Left ventricle myocardium inferior (tissue), 1 donor: Measurements from ENCODE around the gene SYTL1. TPM values are rescaled to one million over a fixed set of nuclear protein-coding genes. Genes with fewer than 3 reads are reported as not detected.

ENCODE experiments used
- DNase-seq: peaks from one replicate; pipeline ENCODE4 v3.0.0-alpha.2; 2020
- H3K27ac ChIP-seq: fragments of 200-600 bp; replicated peaks from 2 replicates; pipeline ENCODE4 v1.8.0; 2021
- H3K27me3 ChIP-seq: fragments of 200-600 bp; 2 replicates; pipeline ENCODE4 v1.8.0; 2021; ENCODE audit warnings: low read depth
- H3K36me3 ChIP-seq: fragments of 200-600 bp; 2 replicates; pipeline ENCODE4 v1.8.0; 2021
- H3K4me1 ChIP-seq: fragments of 200-600 bp; 2 replicates; pipeline ENCODE4 v1.8.0; 2021
- H3K4me3 ChIP-seq: fragments of 200-600 bp; 2 replicates; pipeline ENCODE4 v1.8.0; 2021; ENCODE audit warnings: mild to moderate bottlenecking, moderate library complexity
- H3K9me3 ChIP-seq: fragments of 200-600 bp; replicated peaks from 2 replicates; pipeline ENCODE4 v1.8.0; 2021
- intact Hi-C: fragments of 100-400 bp; cut with micrococcal nuclease; formaldehyde crosslinking; loops from one replicate; pipeline ENCODE4 v1.11.0; 2022
- total RNA-seq: library from RNA; stranded (reverse); fragmentation: NEBNext Ultra II Directional; extraction: Animal tissue kit (Norgen Biotek cat#: 25700); gene quantifications from one replicate; pipeline ENCODE4 v1.2.1, GENCODE V29; 2021
- TF ChIP-seq, protein P1 (sequence below): fragments of 200-600 bp; IDR thresholded peaks from 2 replicates; pipeline ENCODE4 v1.8.0; 2021; ENCODE audit warnings: antibody characterized with exemption, mild to moderate bottlenecking, borderline replicate concordance
- donor health status: DM: no; HTN: yes; CAD: no; lungs with severe emphysema.

Gene SYTL1
- total RNA-seq, 1 donor from 2014 or later = 1.1 TPM

DNA sequence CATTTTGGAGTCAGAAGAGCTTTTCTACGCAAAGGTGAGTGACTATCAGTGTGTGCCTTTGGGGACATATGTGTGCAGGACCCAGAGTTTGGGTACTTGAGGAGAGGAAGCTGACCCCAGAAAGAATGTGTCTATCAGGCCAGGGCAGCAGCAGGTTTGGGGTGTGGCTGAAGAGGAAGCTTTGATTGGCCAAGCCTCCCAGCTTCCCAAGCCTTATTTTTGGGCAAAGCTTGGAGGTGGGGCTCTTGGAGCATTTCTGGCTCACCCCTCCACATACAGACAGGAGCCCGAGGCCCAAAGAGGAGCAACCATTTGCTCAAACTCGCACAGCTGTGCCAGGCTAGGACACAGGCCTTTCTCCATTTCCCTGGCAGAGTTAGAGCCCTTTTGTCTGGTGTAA, 55.3 kb downstream of the SYTL1 start:
- H3K36me3 ChIP-seq = no peaks in the 10 kb centered on the region
- intact Hi-C loops = no loop called here
- H3K9me3 ChIP-seq = no peaks in the 10 kb centered on the region
- no peak overlapping the region for H3K4me3 ChIP-seq
- H3K4me1 ChIP-seq = peaks cover 79% of the 10 kb centered on the region
- TF ChIP-seq, protein P1, sequence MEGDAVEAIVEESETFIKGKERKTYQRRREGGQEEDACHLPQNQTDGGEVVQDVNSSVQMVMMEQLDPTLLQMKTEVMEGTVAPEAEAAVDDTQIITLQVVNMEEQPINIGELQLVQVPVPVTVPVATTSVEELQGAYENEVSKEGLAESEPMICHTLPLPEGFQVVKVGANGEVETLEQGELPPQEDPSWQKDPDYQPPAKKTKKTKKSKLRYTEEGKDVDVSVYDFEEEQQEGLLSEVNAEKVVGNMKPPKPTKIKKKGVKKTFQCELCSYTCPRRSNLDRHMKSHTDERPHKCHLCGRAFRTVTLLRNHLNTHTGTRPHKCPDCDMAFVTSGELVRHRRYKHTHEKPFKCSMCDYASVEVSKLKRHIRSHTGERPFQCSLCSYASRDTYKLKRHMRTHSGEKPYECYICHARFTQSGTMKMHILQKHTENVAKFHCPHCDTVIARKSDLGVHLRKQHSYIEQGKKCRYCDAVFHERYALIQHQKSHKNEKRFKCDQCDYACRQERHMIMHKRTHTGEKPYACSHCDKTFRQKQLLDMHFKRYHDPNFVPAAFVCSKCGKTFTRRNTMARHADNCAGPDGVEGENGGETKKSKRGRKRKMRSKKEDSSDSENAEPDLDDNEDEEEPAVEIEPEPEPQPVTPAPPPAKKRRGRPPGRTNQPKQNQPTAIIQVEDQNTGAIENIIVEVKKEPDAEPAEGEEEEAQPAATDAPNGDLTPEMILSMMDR = no peak
- peak overlapping the region; percentile 66 for H3K27ac ChIP-seq
- no peaks in the 10 kb centered on the region for H3K27me3 ChIP-seq
- no peak for DNase-seq

- Histone ChIP-seq H3K27ac (peak overlapping the region; percentile 66), H3K9me3 (no peaks in the 10 kb centered on the region), H3K4me1 (peaks cover 81% of the 10 kb centered on the region), H3K4me3 (no peak overlapping the region), H3K36me3 (no peaks in the 10 kb centered on the region), H3K27me3 (no peaks in the 10 kb centered on the region)
- TF ChIP-seq, protein P1 = no peak
- intact Hi-C loops = loop anchor here (2.0 kb wide), 1 partner anchor 209 kb away; no protein-coding TSS in a partner anchor
- DNase-seq = no peak
These were observed 55.9 kb downstream of the SYTL1 start for GRCh38 chr1:27397749-27398148.

DNA sequence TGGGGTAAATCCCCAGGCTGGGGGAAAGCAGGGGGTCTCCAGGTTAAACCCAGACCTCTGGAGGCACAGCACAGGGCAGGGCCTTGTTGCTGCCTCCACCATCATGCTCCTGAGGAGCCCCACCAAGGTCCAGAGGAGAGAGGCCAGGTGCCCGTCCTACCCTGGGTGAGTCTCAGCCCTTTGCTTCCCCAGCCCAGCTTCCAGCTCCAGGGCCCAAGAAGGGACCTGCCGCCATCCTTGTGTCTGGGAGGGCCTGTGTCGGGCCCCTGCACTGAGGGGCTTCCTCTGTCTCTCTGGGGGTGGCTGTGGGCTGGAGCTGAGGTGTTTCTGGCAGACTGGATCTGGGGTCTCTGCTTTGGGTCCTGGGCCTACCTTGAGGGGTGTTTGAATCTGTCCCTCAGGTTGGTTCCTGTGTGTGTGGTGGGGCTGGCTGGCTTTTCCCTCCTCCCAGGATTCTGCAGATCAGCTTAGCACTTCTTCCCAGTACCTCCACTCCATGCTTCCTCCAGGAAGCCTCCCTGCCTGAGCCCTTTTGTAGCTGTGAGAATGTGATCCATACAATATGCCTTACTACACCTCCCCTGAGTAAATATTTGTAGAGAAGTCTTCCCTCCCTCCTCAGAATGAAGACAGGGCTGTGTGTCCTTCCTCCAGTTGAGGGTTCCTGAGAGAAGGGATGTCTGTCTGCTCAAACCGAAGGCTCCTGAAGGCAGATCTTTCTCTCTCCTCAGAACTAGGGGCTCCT, 56.8 kb downstream of the SYTL1 start:
- intact Hi-C loops = loop anchor here (2.0 kb wide), 1 partner anchor 208 kb away; no protein-coding TSS in a partner anchor
- no peak for DNase-seq
- Histone ChIP-seq H3K9me3 (no peaks in the 10 kb centered on the region), H3K36me3 (no peaks in the 10 kb centered on the region), H3K4me3 (no peak overlapping the region), H3K27me3 (no peaks in the 10 kb centered on the region), H3K27ac (peak overlapping the region; percentile 31), H3K4me1 (peaks cover 87% of the 10 kb centered on the region)
- TF ChIP-seq, protein P1 = no peak

GRCh38 chr1:27399251-27400025, 57.6 kb downstream of the SYTL1 start:
- no peak for DNase-seq
- no peaks in the 10 kb centered on the region for H3K36me3 ChIP-seq
- TF ChIP-seq, protein P1 = no peak
- peak overlapping the region; percentile 31 for H3K27ac ChIP-seq
- no peaks in the 10 kb centered on the region for H3K9me3 ChIP-seq
- H3K27me3 ChIP-seq = no peaks in the 10 kb centered on the region
- intact Hi-C loops = loop anchor here (2.0 kb wide), 1 partner anchor 207 kb away; no protein-coding TSS in a partner anchor
- H3K4me1 ChIP-seq = peaks cover 95% of the 10 kb centered on the region
- H3K4me3 ChIP-seq = no peak overlapping the region

DNA sequence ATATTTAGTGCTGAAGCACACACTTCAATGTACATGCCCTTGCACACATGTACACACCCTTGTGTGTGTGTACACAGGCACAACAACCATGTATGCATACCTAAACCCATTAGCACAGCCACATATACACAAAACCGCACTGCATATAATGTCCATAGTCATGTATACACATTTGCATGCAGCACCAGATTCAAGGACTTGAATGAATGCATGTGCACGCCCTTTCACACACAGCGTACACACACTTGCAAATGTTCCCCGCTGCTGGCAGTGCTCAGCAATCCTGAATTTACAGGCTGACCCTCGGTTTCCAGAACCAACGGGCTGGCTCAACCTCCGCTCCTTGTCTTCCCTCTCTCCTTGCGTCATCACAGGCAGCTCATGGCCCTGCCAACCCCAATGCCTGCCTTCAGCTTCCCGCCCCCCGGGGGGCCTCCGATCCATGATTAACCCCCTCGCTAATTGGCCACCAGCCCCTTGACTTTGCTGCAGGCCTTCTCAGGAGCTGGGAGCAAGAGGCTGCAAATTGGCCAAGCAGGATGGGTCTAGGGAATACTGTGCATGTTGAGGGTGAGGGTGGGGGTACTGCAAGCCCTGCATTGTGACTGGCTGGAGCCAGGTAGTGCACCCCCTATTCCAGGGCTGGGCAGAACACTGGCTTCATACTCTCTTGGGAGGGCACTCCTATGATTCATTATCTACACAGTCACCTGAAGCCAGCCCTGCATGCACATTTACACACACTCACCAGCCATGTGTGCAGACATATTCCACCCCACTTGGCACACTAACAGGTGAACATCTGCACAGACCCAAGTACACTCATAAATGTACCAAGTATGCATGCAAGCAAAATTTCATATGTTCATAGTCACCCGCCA, 58.5 kb downstream of the SYTL1 start:
- intact Hi-C loops = no loop called here
- Histone ChIP-seq H3K27ac (peak overlapping the region; percentile 31), H3K27me3 (no peaks in the 10 kb centered on the region), H3K9me3 (no peaks in the 10 kb centered on the region), H3K4me3 (no peak overlapping the region), H3K4me1 (peaks cover 100% of the 10 kb centered on the region), H3K36me3 (no peaks in the 10 kb centered on the region)
- no peak for DNase-seq
- TF ChIP-seq, protein P1 = no peak
